ENCODE measurements around the gene GOLGA5. TPM values are rescaled to one million over a fixed set of nuclear protein-coding genes. Genes with fewer than 3 reads are reported as not detected.
A peak's percentile ranks its signal among the peaks of the same experiment; 100 is the strongest.
"Not testable (repeated sequence)": the region's sequence is repeated elsewhere in the genome, so short reads cannot be mapped to it uniquely, and the experiment has no call there.

GOLGA5 gene
- total RNA-seq, 2 donors from 2014 or later: 19.7 to 24.2 TPM

- ATAC-seq (replicated peaks in 1 of 2) (no peak), DNase-seq (no peak)
- Mint-ChIP-seq H3K4me3 (peak overlapping the region; percentile 53 to 83), H3K9me3 (no peaks in the 10 kb centered on the region), H3K27ac (peak overlapping the region; percentile 87), H3K27me3 (ENCODE audit: low read depth) (no peaks in the 10 kb centered on the region), H3K4me1 (ENCODE audit: low read depth) (peaks cover 45% of the 10 kb centered on the region), H3K36me3 (ENCODE audit: insufficient read depth in 2 of 2) (peaks cover 7 to 9% of the 10 kb centered on the region in 2 donors)
These were observed 7.8 kb downstream of the GOLGA5 start for GRCh38 chr14:92801917-92802316.

GRCh38 chr14:92802678-92803077 lies 8.6 kb downstream of the GOLGA5 start:
- Mint-ChIP-seq H3K4me1 (ENCODE audit: low read depth) (peaks cover 45% of the 10 kb centered on the region), H3K36me3 (ENCODE audit: insufficient read depth in 2 of 2) (peaks cover 9 to 14% of the 10 kb centered on the region in 2 donors)
- ATAC-seq (replicated peaks in 1 of 2): no peak

GRCh38 chr14:92813201-92813600 lies 19.1 kb downstream of the GOLGA5 start:
- ATAC-seq (replicated peaks in 1 of 2): no peak
- H3K36me3 Mint-ChIP-seq (ENCODE audit: insufficient read depth in 2 of 2): peaks cover 2 to 9% of the 10 kb centered on the region in 2 donors

More at GRCh38 chr14:92802678-92803077, 8.6 kb downstream of the GOLGA5 start:
- Mint-ChIP-seq H3K4me3 (no peak overlapping the region), H3K27ac (no peak overlapping the region), H3K27me3 (ENCODE audit: low read depth) (no peaks in the 10 kb centered on the region), H3K9me3 (no peaks in the 10 kb centered on the region)
- DNase-seq: no peak

GRCh38 chr14:92819011-92819597 lies 25.0 kb downstream of the GOLGA5 start:
- no peaks in the 10 kb centered on the region for H3K4me1 Mint-ChIP-seq (ENCODE audit: low read depth)
- ATAC-seq (replicated peaks in 1 of 2) (no peak), DNase-seq (no peak)
- H3K27me3 Mint-ChIP-seq (ENCODE audit: low read depth): no peaks in the 10 kb centered on the region
- peaks cover 2 to 9% of the 10 kb centered on the region in 2 donors for H3K36me3 Mint-ChIP-seq (ENCODE audit: insufficient read depth in 2 of 2)
- H3K4me3 Mint-ChIP-seq: no peak overlapping the region
- H3K27ac Mint-ChIP-seq: no peak overlapping the region
- no peaks in the 10 kb centered on the region for H3K9me3 Mint-ChIP-seq

More at GRCh38 chr14:92813201-92813600, 19.1 kb downstream of the GOLGA5 start:
- Mint-ChIP-seq H3K4me1 (ENCODE audit: low read depth) (no peaks in the 10 kb centered on the region), H3K4me3 (no peak overlapping the region), H3K9me3 (no peaks in the 10 kb centered on the region), H3K27ac (no peak overlapping the region), H3K27me3 (ENCODE audit: low read depth) (no peaks in the 10 kb centered on the region)
- DNase-seq: no peak

- H3K4me3 Mint-ChIP-seq; DNase-seq; H3K27me3 Mint-ChIP-seq (ENCODE audit: low read depth); H3K4me1 Mint-ChIP-seq (ENCODE audit: low read depth); H3K9me3 Mint-ChIP-seq; ATAC-seq (replicated peaks in 1 of 2); H3K27ac Mint-ChIP-seq: not testable (repeated sequence)
- H3K36me3 Mint-ChIP-seq (ENCODE audit: insufficient read depth in 2 of 2): peaks cover 3 to 11% of the 10 kb centered on the region in 2 donors
These were observed 25.8 kb downstream of the GOLGA5 start for GRCh38 chr14:92819680-92820535.

GRCh38 chr14:92820536-92820840 lies 26.4 kb downstream of the GOLGA5 start:
- H3K27ac Mint-ChIP-seq; ATAC-seq (replicated peaks in 1 of 2); H3K27me3 Mint-ChIP-seq (ENCODE audit: low read depth); DNase-seq; H3K9me3 Mint-ChIP-seq; H3K4me3 Mint-ChIP-seq; H3K4me1 Mint-ChIP-seq (ENCODE audit: low read depth): not testable (repeated sequence)
- peaks cover 1 to 11% of the 10 kb centered on the region in 2 donors for H3K36me3 Mint-ChIP-seq (ENCODE audit: insufficient read depth in 2 of 2)

GRCh38 chr14:92830902-92831301 lies 36.8 kb downstream of the GOLGA5 start:
- Mint-ChIP-seq H3K4me1 (ENCODE audit: low read depth) (no peaks in the 10 kb centered on the region), H3K27ac (no peak overlapping the region), H3K27me3 (ENCODE audit: low read depth) (no peaks in the 10 kb centered on the region), H3K4me3 (no peak overlapping the region), H3K9me3 (no peaks in the 10 kb centered on the region), H3K36me3 (ENCODE audit: insufficient read depth in 2 of 2) (peaks cover 7 to 8% of the 10 kb centered on the region in 2 donors)
- DNase-seq: no peak
- no peak for ATAC-seq (replicated peaks in 1 of 2)

- DNase-seq (no peak), ATAC-seq (replicated peaks in 1 of 2) (no peak)
- no peaks in the 10 kb centered on the region for H3K27me3 Mint-ChIP-seq (ENCODE audit: low read depth)
- H3K4me1 Mint-ChIP-seq (ENCODE audit: low read depth): no peaks in the 10 kb centered on the region
- no peak overlapping the region for H3K4me3 Mint-ChIP-seq
- no peaks in the 10 kb centered on the region for H3K9me3 Mint-ChIP-seq
- H3K36me3 Mint-ChIP-seq (ENCODE audit: insufficient read depth in 2 of 2): peaks cover 7 to 8% of the 10 kb centered on the region in 2 donors
- no peak overlapping the region for H3K27ac Mint-ChIP-seq
These were observed 38.1 kb downstream of the GOLGA5 start for GRCh38 chr14:92832137-92832700.

GRCh38 chr14:92841930-92842329 lies 47.8 kb downstream of the GOLGA5 start:
- H3K27ac Mint-ChIP-seq: no peak overlapping the region
- H3K9me3 Mint-ChIP-seq: peaks cover 5% of the 10 kb centered on the region in 2 donors
- peaks cover 32% of the 10 kb centered on the region for H3K4me1 Mint-ChIP-seq (ENCODE audit: low read depth)
- no peaks in the 10 kb centered on the region for H3K27me3 Mint-ChIP-seq (ENCODE audit: low read depth)
- ATAC-seq (replicated peaks in 1 of 2) (no peak), DNase-seq (no peak)
- peaks cover 7 to 9% of the 10 kb centered on the region in 2 donors for H3K36me3 Mint-ChIP-seq (ENCODE audit: insufficient read depth in 2 of 2)
- no peak overlapping the region for H3K4me3 Mint-ChIP-seq

GRCh38 chr14:92844204-92844603 lies 50.1 kb downstream of the GOLGA5 start:
- peaks cover 6 to 9% of the 10 kb centered on the region in 2 donors for H3K36me3 Mint-ChIP-seq (ENCODE audit: insufficient read depth in 2 of 2)
- DNase-seq (peak; percentile 27 to 42), ATAC-seq (replicated peaks in 1 of 2) (peak; percentile 74 to 77)
- H3K27ac Mint-ChIP-seq: no peak overlapping the region
- peak overlapping the region in 1 of 2 donors; percentile 12 for H3K4me3 Mint-ChIP-seq
- peaks cover 5% of the 10 kb centered on the region in 2 donors for H3K9me3 Mint-ChIP-seq
- H3K27me3 Mint-ChIP-seq (ENCODE audit: low read depth): no peaks in the 10 kb centered on the region
- H3K4me1 Mint-ChIP-seq (ENCODE audit: low read depth): peaks cover 43% of the 10 kb centered on the region

- peaks cover 43% of the 10 kb centered on the region for H3K4me1 Mint-ChIP-seq (ENCODE audit: low read depth)
- DNase-seq (peak; percentile 37 to 40), ATAC-seq (replicated peaks in 1 of 2) (peak; percentile 80 to 89)
- peaks cover 6% of the 10 kb centered on the region in 2 donors for H3K36me3 Mint-ChIP-seq (ENCODE audit: insufficient read depth in 2 of 2)
- peak overlapping the region; percentile 52 for H3K27ac Mint-ChIP-seq
- H3K4me3 Mint-ChIP-seq: peak overlapping the region; percentile 14 to 50
- peaks cover 5% of the 10 kb centered on the region in 2 donors for H3K9me3 Mint-ChIP-seq
- no peaks in the 10 kb centered on the region for H3K27me3 Mint-ChIP-seq (ENCODE audit: low read depth)
These were observed 52.2 kb downstream of the GOLGA5 start for GRCh38 chr14:92846162-92846897.

- no peaks in the 10 kb centered on the region for H3K27me3 Mint-ChIP-seq (ENCODE audit: low read depth)
- H3K9me3 Mint-ChIP-seq: peaks cover 5% of the 10 kb centered on the region in 2 donors
- H3K36me3 Mint-ChIP-seq (ENCODE audit: insufficient read depth in 2 of 2): peaks cover 6 to 7% of the 10 kb centered on the region in 2 donors
- no peak overlapping the region for H3K27ac Mint-ChIP-seq
- ATAC-seq (replicated peaks in 1 of 2) (no peak), DNase-seq (no peak)
- H3K4me1 Mint-ChIP-seq (ENCODE audit: low read depth): peaks cover 43% of the 10 kb centered on the region
- H3K4me3 Mint-ChIP-seq: no peak overlapping the region
These were observed 53.2 kb downstream of the GOLGA5 start for GRCh38 chr14:92847278-92847677.

- peaks cover 43% of the 10 kb centered on the region for H3K4me1 Mint-ChIP-seq (ENCODE audit: low read depth)
- H3K27ac Mint-ChIP-seq: no peak overlapping the region
- H3K9me3 Mint-ChIP-seq: peaks cover 5 to 6% of the 10 kb centered on the region in 2 donors
- no peak overlapping the region for H3K4me3 Mint-ChIP-seq
- H3K27me3 Mint-ChIP-seq (ENCODE audit: low read depth): no peaks in the 10 kb centered on the region
- no peak for DNase-seq
- peaks cover 7% of the 10 kb centered on the region in 2 donors for H3K36me3 Mint-ChIP-seq (ENCODE audit: insufficient read depth in 2 of 2)
- no peak for ATAC-seq (replicated peaks in 1 of 2)
These were observed 53.6 kb downstream of the GOLGA5 start for GRCh38 chr14:92847749-92848148.

All from activated T-cell treated with anti-CD3 and anti-CD28 coated beads, Interleukin-2, amount 50 U/mL, for 72 hours (primary cell).